ENCODE measurements around the gene CNMD. TPM values are rescaled to one million over a fixed set of nuclear protein-coding genes. Genes with fewer than 3 reads are reported as not detected.

The CNMD gene
- total RNA-seq, 2 donors from 2014 or later, result 0.30 to 0.35 TPM

DNA sequence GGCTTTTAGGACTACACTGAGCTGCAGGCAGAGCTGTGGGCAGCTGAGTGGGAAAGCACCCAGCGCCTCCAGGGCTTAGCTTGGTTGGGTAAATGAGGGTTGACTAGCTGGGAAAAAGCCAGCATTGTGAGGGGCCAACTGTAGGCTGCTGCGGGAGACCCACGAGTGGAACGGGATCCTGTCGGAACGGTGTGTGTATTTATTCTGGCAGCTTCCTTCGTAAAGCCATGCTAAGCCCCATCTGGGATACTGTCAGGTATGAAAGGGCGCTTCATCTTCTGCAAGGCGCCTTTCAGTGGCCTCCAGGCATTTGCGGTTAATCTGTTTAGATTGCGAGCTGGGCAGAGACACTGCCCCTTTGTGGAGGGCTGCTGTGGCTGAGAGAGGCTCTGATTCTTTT is 39.5 kb upstream of the CNMD start:
- Histone ChIP-seq H3K4me3 (no peak overlapping the region), H3K9me3 (no peaks in the 10 kb centered on the region), H3K9ac (ENCODE audit: low read depth in 2 of 2, low read length in 2 of 2) (no peak overlapping the region), H3K27me3 (no peaks in the 10 kb centered on the region), H3K36me3 (no peaks in the 10 kb centered on the region), H3K27ac (no peak overlapping the region), H3K4me1 (no peaks in the 10 kb centered on the region)
- no peak for DNase-seq
- intact Hi-C loops (cut with DNase I), result no loop called here
- TF ChIP-seq, protein P1, sequence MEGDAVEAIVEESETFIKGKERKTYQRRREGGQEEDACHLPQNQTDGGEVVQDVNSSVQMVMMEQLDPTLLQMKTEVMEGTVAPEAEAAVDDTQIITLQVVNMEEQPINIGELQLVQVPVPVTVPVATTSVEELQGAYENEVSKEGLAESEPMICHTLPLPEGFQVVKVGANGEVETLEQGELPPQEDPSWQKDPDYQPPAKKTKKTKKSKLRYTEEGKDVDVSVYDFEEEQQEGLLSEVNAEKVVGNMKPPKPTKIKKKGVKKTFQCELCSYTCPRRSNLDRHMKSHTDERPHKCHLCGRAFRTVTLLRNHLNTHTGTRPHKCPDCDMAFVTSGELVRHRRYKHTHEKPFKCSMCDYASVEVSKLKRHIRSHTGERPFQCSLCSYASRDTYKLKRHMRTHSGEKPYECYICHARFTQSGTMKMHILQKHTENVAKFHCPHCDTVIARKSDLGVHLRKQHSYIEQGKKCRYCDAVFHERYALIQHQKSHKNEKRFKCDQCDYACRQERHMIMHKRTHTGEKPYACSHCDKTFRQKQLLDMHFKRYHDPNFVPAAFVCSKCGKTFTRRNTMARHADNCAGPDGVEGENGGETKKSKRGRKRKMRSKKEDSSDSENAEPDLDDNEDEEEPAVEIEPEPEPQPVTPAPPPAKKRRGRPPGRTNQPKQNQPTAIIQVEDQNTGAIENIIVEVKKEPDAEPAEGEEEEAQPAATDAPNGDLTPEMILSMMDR (IDR thresholded peaks at IDR 0.05), result no peak

DNA sequence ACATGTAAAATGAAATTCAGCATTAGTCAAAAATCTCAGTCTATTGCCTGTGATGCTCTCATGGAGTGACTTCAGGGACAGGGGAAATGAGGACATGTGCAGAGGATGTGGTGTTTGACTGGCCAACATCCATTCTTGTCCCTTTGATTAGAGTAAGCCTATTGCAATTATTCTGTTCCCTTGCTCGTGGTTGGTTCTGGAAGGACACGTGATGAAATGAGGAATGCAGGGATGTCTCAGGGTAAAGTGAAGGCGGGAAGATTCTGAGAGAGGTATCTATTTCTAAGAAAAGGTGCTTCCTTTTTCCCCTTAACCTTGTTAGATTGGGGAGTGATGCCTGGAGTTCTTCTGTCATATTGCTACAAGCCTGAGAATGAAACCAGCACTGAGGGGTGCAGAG is 37.1 kb upstream of the CNMD start:
- TF ChIP-seq, protein P1 (IDR thresholded peaks at IDR 0.05), result no peak
- no peak overlapping the region for H3K4me3 ChIP-seq
- no peak overlapping the region for H3K27ac ChIP-seq
- no peaks in the 10 kb centered on the region for H3K36me3 ChIP-seq
- no peak overlapping the region for H3K9ac ChIP-seq (ENCODE audit: low read depth in 2 of 2, low read length in 2 of 2)
- DNase-seq, result no peak
- no peaks in the 10 kb centered on the region for H3K9me3 ChIP-seq
- no peaks in the 10 kb centered on the region for H3K4me1 ChIP-seq
- no peaks in the 10 kb centered on the region for H3K27me3 ChIP-seq
- intact Hi-C loops (cut with DNase I), result no loop called here

DNA sequence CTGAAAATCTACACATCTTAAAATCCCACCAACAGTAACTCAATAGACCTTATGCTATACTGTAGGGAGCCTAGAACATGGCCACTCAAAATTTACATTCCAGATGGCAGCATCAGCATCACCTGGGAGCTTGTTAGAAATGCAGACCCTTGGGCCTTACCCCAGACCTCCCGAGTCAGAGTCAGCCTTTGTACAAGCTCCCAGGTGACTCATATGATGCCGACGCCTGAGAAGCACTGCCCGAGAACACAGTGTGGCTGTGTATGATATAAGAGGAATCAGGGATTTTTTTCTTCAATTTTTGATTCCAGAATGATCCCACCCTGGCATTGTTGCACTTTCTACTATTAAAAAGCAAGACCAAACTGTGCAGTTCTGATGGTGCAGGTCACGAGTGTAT is 35.9 kb upstream of the CNMD start:
- Histone ChIP-seq H3K9me3 (no peaks in the 10 kb centered on the region), H3K27me3 (no peaks in the 10 kb centered on the region), H3K36me3 (no peaks in the 10 kb centered on the region), H3K9ac (ENCODE audit: low read depth in 2 of 2, low read length in 2 of 2) (no peak overlapping the region), H3K4me3 (no peak overlapping the region), H3K4me1 (no peaks in the 10 kb centered on the region), H3K27ac (no peak overlapping the region)
- intact Hi-C loops (cut with DNase I), result no loop called here
- TF ChIP-seq, protein P1 (IDR thresholded peaks at IDR 0.05), result no peak
- no peak for DNase-seq

DNA sequence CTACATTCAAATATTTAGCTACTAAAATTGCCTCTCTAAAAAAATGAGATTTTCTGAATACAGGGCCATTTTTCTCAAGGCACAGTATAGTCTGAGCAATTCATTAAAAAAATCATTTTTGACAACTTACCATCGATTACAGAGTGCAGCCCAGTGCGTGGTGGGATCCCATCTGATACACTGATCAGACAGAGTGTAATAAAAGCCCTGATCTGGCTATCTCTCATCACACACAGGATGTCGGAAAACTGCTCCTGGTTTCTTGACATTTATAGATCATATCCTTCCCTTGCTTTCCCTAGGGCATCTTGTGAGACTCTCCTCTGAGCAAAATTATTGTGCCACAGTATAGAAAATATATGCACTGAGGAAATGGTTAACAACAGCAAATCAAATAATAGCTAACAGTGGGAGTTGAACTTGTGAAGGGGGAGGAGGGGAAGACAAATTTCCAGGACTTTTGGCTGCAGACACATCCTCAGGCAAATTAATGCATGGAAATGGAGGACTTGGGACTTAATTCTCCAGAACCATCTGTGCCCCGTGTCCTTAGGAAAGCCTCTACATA is 28.4 kb upstream of the CNMD start:
- TF ChIP-seq, protein P1 (IDR thresholded peaks at IDR 0.05), result no peak
- intact Hi-C loops (cut with DNase I), result no loop called here

DNA sequence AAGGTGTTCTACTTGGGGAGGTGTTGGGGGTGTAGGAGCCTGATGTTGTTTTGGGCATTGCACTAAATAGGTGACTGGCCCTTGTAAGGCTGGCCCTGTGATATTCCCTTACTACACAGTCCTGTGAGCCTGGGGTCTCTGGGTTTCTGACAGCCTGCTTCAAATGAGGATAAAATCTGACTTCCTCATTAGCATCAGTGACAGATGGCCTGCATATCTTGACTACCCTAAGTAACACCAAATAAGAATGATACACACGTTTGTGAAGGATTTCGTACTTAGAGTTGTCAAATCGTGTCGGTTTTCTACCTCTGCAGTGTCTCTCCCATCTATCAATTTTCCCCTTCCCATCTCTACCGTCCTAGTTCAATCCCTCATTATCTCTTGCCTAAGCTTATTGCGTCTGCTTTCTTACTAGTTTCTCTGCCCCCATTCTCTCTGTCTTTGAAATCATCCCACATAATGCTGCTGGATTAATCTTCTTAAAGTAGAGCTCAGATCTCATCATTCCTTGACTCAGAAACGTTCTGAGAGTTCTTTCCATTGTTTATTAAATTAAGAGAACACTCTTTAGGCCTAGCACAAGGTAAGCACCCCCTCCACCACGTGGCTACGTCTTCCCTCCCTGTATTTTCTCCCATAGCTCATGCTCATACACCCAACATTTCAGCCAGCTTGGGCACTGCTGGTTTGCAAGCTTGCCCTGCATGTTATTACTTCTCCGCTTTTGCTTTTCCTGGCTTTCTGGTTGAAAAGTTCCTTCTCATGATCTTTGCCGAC is 26.2 kb upstream of the CNMD start:
- Histone ChIP-seq H3K36me3 (no peaks in the 10 kb centered on the region), H3K4me1 (no peaks in the 10 kb centered on the region), H3K27ac (no peak overlapping the region), H3K4me3 (no peak overlapping the region), H3K9ac (ENCODE audit: low read depth in 2 of 2, low read length in 2 of 2) (no peak overlapping the region), H3K9me3 (no peaks in the 10 kb centered on the region), H3K27me3 (no peaks in the 10 kb centered on the region)
- no peak for DNase-seq
- TF ChIP-seq, protein P1 (IDR thresholded peaks at IDR 0.05), result no peak
- intact Hi-C loops (cut with DNase I), result no loop called here

More for the DNA sequence above, 28.4 kb upstream of the CNMD start:
- Histone ChIP-seq H3K9me3 (no peaks in the 10 kb centered on the region), H3K9ac (ENCODE audit: low read depth in 2 of 2, low read length in 2 of 2) (no peak overlapping the region), H3K36me3 (no peaks in the 10 kb centered on the region), H3K27ac (no peak overlapping the region), H3K27me3 (no peaks in the 10 kb centered on the region), H3K4me1 (no peaks in the 10 kb centered on the region), H3K4me3 (no peak overlapping the region)
- DNase-seq, result no peak

Data from colonic mucosa (tissue), 4 donors.